Neural cell (in vitro differentiated cells): ENCODE results near the gene CEP170B. TPM values are rescaled to one million over a fixed set of nuclear protein-coding genes. Genes with fewer than 3 reads are reported as not detected.

Source experiments
- H2AFZ ChIP-seq: fragments of 200-600, 300-800 bp; sonication (generic), shearing (Covaris generic); 2 replicates; pipeline ENCODE4 v1.6.0; 2014; ENCODE audit warnings: low read depth, mild to moderate bottlenecking, antibody characterized with exemption, low read length, moderate library complexity
- H3F3A ChIP-seq: fragments of 200-600 bp; shearing (Covaris generic); 2 replicates; pipeline ENCODE4 v1.6.1; 2016; ENCODE audit warnings: mild to moderate bottlenecking, moderate library complexity, mixed read lengths, antibody characterized with exemption, low read length; ENCODE audit not compliant: insufficient read depth, poor library complexity, severe bottlenecking
- H3K27ac ChIP-seq: fragments of 200-600, 300-800 bp; sonication (generic), shearing (Covaris generic); 2 replicates; pipeline ENCODE4 v1.5.1; 2014; ENCODE audit warnings: mild to moderate bottlenecking, low read length, moderate library complexity
- H3K27me3 ChIP-seq: fragments of 300-800, 200-600 bp; sonication (generic), shearing (Covaris generic); 2 replicates; pipeline ENCODE4 v1.6.0; 2014; ENCODE audit warnings: mild to moderate bottlenecking, low read depth, low read length, moderate library complexity; ENCODE audit not compliant: insufficient read depth
- H3K36me3 ChIP-seq: fragments of 300-800, 200-600 bp; sonication (generic), shearing (Covaris generic); 2 replicates; pipeline ENCODE4 v1.5.1; 2014; ENCODE audit warnings: mild to moderate bottlenecking, antibody characterized with exemption, low read length, moderate library complexity; ENCODE audit not compliant: insufficient read depth
- H3K4me2 ChIP-seq: fragments of 300-800, 200-600 bp; sonication (generic), shearing (Covaris generic); 2 replicates; pipeline ENCODE4 v1.6.0; 2014; ENCODE audit warnings: mild to moderate bottlenecking, low read length
- H3K4me3 ChIP-seq: fragments of 300-800, 200-600 bp; sonication (generic), shearing (Covaris generic); 2 replicates; pipeline ENCODE4 v1.5.1; 2014; ENCODE audit warnings: mild to moderate bottlenecking, low read length, moderate library complexity
- H3K79me2 ChIP-seq: fragments of 200-600 bp; shearing (Covaris generic); replicated peaks from 2 replicates; pipeline ENCODE4 v1.6.0; 2014; ENCODE audit warnings: mild to moderate bottlenecking, low read length, moderate library complexity; ENCODE audit not compliant: insufficient read depth
- H3K9ac ChIP-seq: fragments of 300-800, 200-600 bp; sonication (generic), shearing (Covaris generic); 2 replicates; pipeline ENCODE4 v1.6.1; 2016; ENCODE audit warnings: mild to moderate bottlenecking, low read length, mixed read lengths
- H3K9me2 ChIP-seq: fragments of 200-600 bp; shearing (Covaris generic); 2 replicates; pipeline ENCODE4 v1.6.1; 2016; ENCODE audit warnings: mild to moderate bottlenecking, low read length, mixed read lengths; ENCODE audit not compliant: insufficient read depth
- H3K9me3 ChIP-seq: fragments of 200-600, 300-800 bp; sonication (generic), shearing (Covaris generic); 2 replicates; pipeline ENCODE4 v1.6.1; 2016; ENCODE audit warnings: mild to moderate bottlenecking, mixed run types, low read length, moderate library complexity, mixed read lengths
- H4K20me1 ChIP-seq: fragments of 200-600 bp; shearing (Covaris generic); 2 replicates; pipeline ENCODE4 v1.6.1; 2016; ENCODE audit warnings: mild to moderate bottlenecking, mixed run types; ENCODE audit not compliant: insufficient read depth
- EP300 ChIP-seq: fragments of 450-650 bp; conservative IDR thresholded peaks from 2 replicates; pipeline ENCODE4 v1.6.1; 2014; ENCODE audit warnings: antibody characterized with exemption, mild to moderate bottlenecking, moderate library complexity; ENCODE audit not compliant: poor library complexity, severe bottlenecking
- EZH2 ChIP-seq: fragments of 200-600, 300-800 bp; shearing (Covaris generic), sonication (generic); IDR thresholded peaks from 2 replicates; pipeline ENCODE4 v1.6.1; 2014; ENCODE audit warnings: antibody characterized with exemption, low read length, borderline replicate concordance, mild to moderate bottlenecking; ENCODE audit not compliant: insufficient read depth, poor library complexity, severe bottlenecking
- MXI1 ChIP-seq: fragments of 450-650 bp; conservative IDR thresholded peaks from 2 replicates; pipeline ENCODE4 v1.6.1; 2014; ENCODE audit warnings: antibody characterized with exemption, mild to moderate bottlenecking; ENCODE audit not compliant: poor library complexity, severe bottlenecking
- POLR2AphosphoS5 ChIP-seq: IDR thresholded peaks from 2 replicates; pipeline ENCODE4 v1.6.1; 2012
- RAD21 ChIP-seq: fragments of 450-650 bp; conservative IDR thresholded peaks from 2 replicates; pipeline ENCODE4 v1.6.1; 2014; ENCODE audit warnings: antibody characterized with exemption, mild to moderate bottlenecking, moderate library complexity
- REST ChIP-seq: IDR thresholded peaks from 2 replicates; pipeline ENCODE4 v1.6.1; 2012; ENCODE audit warnings: borderline replicate concordance
- SMC3 ChIP-seq: fragments of 450-650 bp; conservative IDR thresholded peaks from 2 replicates; pipeline ENCODE4 v1.6.1; 2014; ENCODE audit warnings: antibody characterized with exemption, mild to moderate bottlenecking, moderate library complexity; ENCODE audit not compliant: poor library complexity
- TAF1 ChIP-seq: IDR thresholded peaks from 2 replicates; pipeline ENCODE4 v1.6.1; 2012; ENCODE audit warnings: low read depth
- polyA plus RNA-seq: library from polyadenylated mRNA; depleted of rRNA; stranded (reverse); fragments of >200 nt; gene quantifications from 2 replicates; pipeline ENCODE4 v1.2.3, GENCODE V29; 2014
- TF ChIP-seq, protein P1 (sequence below): fragments of 450-650 bp; IDR thresholded peaks from 2 replicates; pipeline ENCODE4 v1.5.1; 2014; ENCODE audit warnings: antibody characterized with exemption, mild to moderate bottlenecking, moderate library complexity; ENCODE audit not compliant: poor library complexity, severe bottlenecking

CEP170B gene
- polyA plus RNA-seq, 1 donor from 2014 or later = 11.6 TPM

GRCh38 chr14:104939666-104940410, 74.8 kb downstream of the CEP170B start:
- no peak overlapping the region for H3K4me2 ChIP-seq
- no peaks in the 10 kb centered on the region for H3K9me2 ChIP-seq
- H3K79me2 ChIP-seq = no peaks in the 10 kb centered on the region
- no peaks in the 10 kb centered on the region for H3F3A ChIP-seq
- no peak overlapping the region for H3K9ac ChIP-seq
- H3K9me3 ChIP-seq = no peaks in the 10 kb centered on the region
- H4K20me1 ChIP-seq = no peaks in the 10 kb centered on the region
- H3K27ac ChIP-seq = no peak overlapping the region
- no peak overlapping the region for H3K4me3 ChIP-seq
- no peak overlapping the region for H2AFZ ChIP-seq
- TF ChIP-seq EP300 (no peak), MXI1 (no peak), POLR2AphosphoS5 (no peak)
- TF ChIP-seq, protein P1, sequence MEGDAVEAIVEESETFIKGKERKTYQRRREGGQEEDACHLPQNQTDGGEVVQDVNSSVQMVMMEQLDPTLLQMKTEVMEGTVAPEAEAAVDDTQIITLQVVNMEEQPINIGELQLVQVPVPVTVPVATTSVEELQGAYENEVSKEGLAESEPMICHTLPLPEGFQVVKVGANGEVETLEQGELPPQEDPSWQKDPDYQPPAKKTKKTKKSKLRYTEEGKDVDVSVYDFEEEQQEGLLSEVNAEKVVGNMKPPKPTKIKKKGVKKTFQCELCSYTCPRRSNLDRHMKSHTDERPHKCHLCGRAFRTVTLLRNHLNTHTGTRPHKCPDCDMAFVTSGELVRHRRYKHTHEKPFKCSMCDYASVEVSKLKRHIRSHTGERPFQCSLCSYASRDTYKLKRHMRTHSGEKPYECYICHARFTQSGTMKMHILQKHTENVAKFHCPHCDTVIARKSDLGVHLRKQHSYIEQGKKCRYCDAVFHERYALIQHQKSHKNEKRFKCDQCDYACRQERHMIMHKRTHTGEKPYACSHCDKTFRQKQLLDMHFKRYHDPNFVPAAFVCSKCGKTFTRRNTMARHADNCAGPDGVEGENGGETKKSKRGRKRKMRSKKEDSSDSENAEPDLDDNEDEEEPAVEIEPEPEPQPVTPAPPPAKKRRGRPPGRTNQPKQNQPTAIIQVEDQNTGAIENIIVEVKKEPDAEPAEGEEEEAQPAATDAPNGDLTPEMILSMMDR = no peak
- peaks cover 3% of the 10 kb centered on the region for H3K27me3 ChIP-seq
- no peaks in the 10 kb centered on the region for H3K36me3 ChIP-seq

DNA sequence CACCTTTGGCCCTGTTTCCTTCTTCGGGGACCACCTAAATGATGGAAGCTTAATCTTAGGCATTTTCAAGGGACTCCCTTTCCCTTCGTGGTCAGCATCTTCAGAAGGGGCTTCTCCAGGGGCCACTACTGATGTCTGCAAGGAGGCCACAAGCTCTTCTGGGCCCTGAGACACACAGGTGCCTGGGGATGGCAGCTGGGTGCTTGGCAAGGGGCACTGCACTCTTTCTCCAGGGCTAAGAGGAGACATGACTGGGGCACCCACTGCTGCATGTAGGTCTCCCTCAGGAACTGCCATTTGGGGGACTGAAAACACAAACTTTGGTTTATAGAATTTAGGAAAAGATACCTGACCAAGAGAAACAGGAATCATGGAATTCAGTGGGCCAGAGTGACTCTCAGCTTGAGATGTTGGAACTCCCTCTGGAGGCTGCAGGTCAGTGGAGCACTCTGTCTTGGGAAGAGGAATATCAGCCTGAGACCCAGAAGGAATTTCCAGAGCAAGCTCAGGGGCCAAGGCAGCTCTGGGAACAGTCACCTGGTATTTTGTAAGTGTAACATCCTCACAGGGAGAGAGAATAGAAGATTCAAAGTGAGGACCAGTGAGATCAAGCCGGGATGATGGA, 75.6 kb downstream of the CEP170B start:
- Histone ChIP-seq H4K20me1 (no peaks in the 10 kb centered on the region), H3K4me2 (no peak overlapping the region), H2AFZ (no peak overlapping the region), H3F3A (no peaks in the 10 kb centered on the region), H3K4me3 (no peak overlapping the region), H3K27me3 (no peaks in the 10 kb centered on the region), H3K36me3 (no peaks in the 10 kb centered on the region), H3K9me3 (no peaks in the 10 kb centered on the region), H3K9me2 (no peaks in the 10 kb centered on the region), H3K79me2 (no peaks in the 10 kb centered on the region), H3K9ac (no peak overlapping the region), H3K27ac (no peak overlapping the region)
- TF ChIP-seq RAD21 (no peak), TAF1 (no peak), MXI1 (no peak), POLR2AphosphoS5 (no peak), SMC3 (no peak), EZH2 (no peak), EP300 (no peak), REST (no peak)
- TF ChIP-seq, protein P1 = no peak
